ENCODE results near the gene SYCP2L.
A peak's percentile ranks its signal among the peaks of the same experiment; 100 is the strongest.
"Not testable (repeated sequence)": the region's sequence is repeated elsewhere in the genome, so short reads cannot be mapped to it uniquely, and the experiment has no call there.

The SYCP2L gene

GRCh38 chr6:10866709-10867108 is 20.1 kb upstream of the SYCP2L start:
- H3K4me1 Mint-ChIP-seq; ATAC-seq; DNase-seq (ENCODE audit: low spot score in 2 of 2); H3K27ac Mint-ChIP-seq; H3K4me3 Mint-ChIP-seq; H3K36me3 Mint-ChIP-seq; H3K9me3 Mint-ChIP-seq: not testable (repeated sequence)

GRCh38 chr6:10867952-10868351 is 18.9 kb upstream of the SYCP2L start:
- ATAC-seq, result no peak
- DNase-seq (ENCODE audit: low spot score in 2 of 2), result no peak
- H3K36me3 Mint-ChIP-seq, result no peaks in the 10 kb centered on the region
- H3K4me1 Mint-ChIP-seq, result no peaks in the 10 kb centered on the region
- H3K4me3 Mint-ChIP-seq, result no peak overlapping the region
- H3K27ac Mint-ChIP-seq, result no peak overlapping the region
- no peaks in the 10 kb centered on the region for H3K9me3 Mint-ChIP-seq

GRCh38 chr6:10873374-10873773 is 13.5 kb upstream of the SYCP2L start:
- no peaks in the 10 kb centered on the region for H3K36me3 Mint-ChIP-seq
- DNase-seq (ENCODE audit: low spot score in 2 of 2), result no peak
- no peaks in the 10 kb centered on the region for H3K9me3 Mint-ChIP-seq
- no peak overlapping the region for H3K27ac Mint-ChIP-seq
- H3K4me3 Mint-ChIP-seq, result no peak overlapping the region
- ATAC-seq, result no peak
- H3K4me1 Mint-ChIP-seq, result no peaks in the 10 kb centered on the region

GRCh38 chr6:10874207-10874606 is 12.6 kb upstream of the SYCP2L start:
- Mint-ChIP-seq H3K9me3 (no peaks in the 10 kb centered on the region), H3K4me1 (no peaks in the 10 kb centered on the region), H3K36me3 (no peaks in the 10 kb centered on the region), H3K4me3 (no peak overlapping the region), H3K27ac (no peak overlapping the region)
- no peak for ATAC-seq
- no peak for DNase-seq (ENCODE audit: low spot score in 2 of 2)

- H3K4me1 Mint-ChIP-seq, result no peaks in the 10 kb centered on the region
- no peak overlapping the region for H3K27ac Mint-ChIP-seq
- ATAC-seq, result no peak
- H3K9me3 Mint-ChIP-seq, result no peaks in the 10 kb centered on the region
- DNase-seq (ENCODE audit: low spot score in 2 of 2), result no peak
- no peak overlapping the region for H3K4me3 Mint-ChIP-seq
- H3K36me3 Mint-ChIP-seq, result no peaks in the 10 kb centered on the region
Measured at GRCh38 chr6:10875026-10875425, 11.8 kb upstream of the SYCP2L start.

- DNase-seq (ENCODE audit: low spot score in 2 of 2) (no peak), ATAC-seq (no peak)
- Mint-ChIP-seq H3K9me3 (no peaks in the 10 kb centered on the region), H3K27ac (no peak overlapping the region), H3K4me3 (no peak overlapping the region), H3K4me1 (no peaks in the 10 kb centered on the region), H3K36me3 (no peaks in the 10 kb centered on the region)
Measured at GRCh38 chr6:10877012-10877411, 9.8 kb upstream of the SYCP2L start.

GRCh38 chr6:10877871-10878270 is 9.0 kb upstream of the SYCP2L start:
- Mint-ChIP-seq H3K4me3 (no peak overlapping the region), H3K4me1 (no peaks in the 10 kb centered on the region), H3K36me3 (no peaks in the 10 kb centered on the region), H3K9me3 (no peaks in the 10 kb centered on the region), H3K27ac (no peak overlapping the region)
- ATAC-seq (no peak), DNase-seq (ENCODE audit: low spot score in 2 of 2) (no peak)

GRCh38 chr6:10880366-10880765 is 6.5 kb upstream of the SYCP2L start:
- H3K4me1 Mint-ChIP-seq, result no peaks in the 10 kb centered on the region
- ATAC-seq, result no peak
- H3K9me3 Mint-ChIP-seq, result no peaks in the 10 kb centered on the region
- no peak for DNase-seq (ENCODE audit: low spot score in 2 of 2)
- no peaks in the 10 kb centered on the region for H3K36me3 Mint-ChIP-seq
- H3K27ac Mint-ChIP-seq, result no peak overlapping the region
- no peak overlapping the region for H3K4me3 Mint-ChIP-seq

GRCh38 chr6:10882253-10882630 is 4.6 kb upstream of the SYCP2L start:
- not testable (repeated sequence) for H3K9me3 Mint-ChIP-seq, H3K4me3 Mint-ChIP-seq, H3K36me3 Mint-ChIP-seq

GRCh38 chr6:10882657-10883171 is 4.1 kb upstream of the SYCP2L start:
- ATAC-seq (no peak), DNase-seq (ENCODE audit: low spot score in 2 of 2) (no peak)
- H3K36me3 Mint-ChIP-seq, result no peaks in the 10 kb centered on the region
- H3K9me3 Mint-ChIP-seq, result no peaks in the 10 kb centered on the region
- no peak overlapping the region for H3K4me3 Mint-ChIP-seq
- no peak overlapping the region for H3K27ac Mint-ChIP-seq
- peaks cover 2% of the 10 kb centered on the region for H3K4me1 Mint-ChIP-seq

More at GRCh38 chr6:10882253-10882630, 4.6 kb upstream of the SYCP2L start:
- not testable (repeated sequence) for H3K4me1 Mint-ChIP-seq; DNase-seq (ENCODE audit: low spot score in 2 of 2); H3K27ac Mint-ChIP-seq; ATAC-seq

- Mint-ChIP-seq H3K36me3 (no peaks in the 10 kb centered on the region), H3K27ac (no peak overlapping the region), H3K9me3 (no peaks in the 10 kb centered on the region), H3K4me1 (peaks cover 5% of the 10 kb centered on the region), H3K4me3 (no peak overlapping the region)
- DNase-seq (ENCODE audit: low spot score in 2 of 2) (no peak), ATAC-seq (no peak)
Measured at GRCh38 chr6:10883312-10884244, 3.3 kb upstream of the SYCP2L start.

- Mint-ChIP-seq H3K27ac (no peak overlapping the region), H3K4me1 (peaks cover 5% of the 10 kb centered on the region), H3K9me3 (peaks cover 2% of the 10 kb centered on the region), H3K4me3 (no peak overlapping the region), H3K36me3 (no peaks in the 10 kb centered on the region)
- no peak for ATAC-seq
- DNase-seq (ENCODE audit: low spot score in 2 of 2), result no peak
Measured at GRCh38 chr6:10884245-10884972, 2.4 kb upstream of the SYCP2L start.

GRCh38 chr6:10886365-10886690 is 524 bp upstream of the SYCP2L start:
- not testable (repeated sequence) for H3K36me3 Mint-ChIP-seq; DNase-seq (ENCODE audit: low spot score in 2 of 2); H3K9me3 Mint-ChIP-seq; H3K27ac Mint-ChIP-seq; ATAC-seq; H3K4me1 Mint-ChIP-seq
- peak overlapping the region; percentile 57 for H3K4me3 Mint-ChIP-seq

GRCh38 chr6:10890151-10890550 is 3.3 kb downstream of the SYCP2L start:
- H3K4me1 Mint-ChIP-seq, result peaks cover 5% of the 10 kb centered on the region

GRCh38 chr6:10891960-10892359 is 5.1 kb downstream of the SYCP2L start:
- Mint-ChIP-seq H3K4me1 (peaks cover 5% of the 10 kb centered on the region), H3K27ac (no peak overlapping the region), H3K4me3 (no peak overlapping the region), H3K9me3 (peaks cover 2% of the 10 kb centered on the region), H3K36me3 (no peaks in the 10 kb centered on the region)
- ATAC-seq (no peak), DNase-seq (ENCODE audit: low spot score in 2 of 2) (no peak)

More at GRCh38 chr6:10890151-10890550, 3.3 kb downstream of the SYCP2L start:
- H3K27ac Mint-ChIP-seq, result no peak overlapping the region
- H3K4me3 Mint-ChIP-seq, result no peak overlapping the region
- ATAC-seq (no peak), DNase-seq (ENCODE audit: low spot score in 2 of 2) (no peak)
- peaks cover 2% of the 10 kb centered on the region for H3K9me3 Mint-ChIP-seq
- H3K36me3 Mint-ChIP-seq, result no peaks in the 10 kb centered on the region

- DNase-seq (ENCODE audit: low spot score in 2 of 2) (no peak), ATAC-seq (no peak)
- no peak overlapping the region for H3K27ac Mint-ChIP-seq
- no peaks in the 10 kb centered on the region for H3K36me3 Mint-ChIP-seq
- H3K9me3 Mint-ChIP-seq, result no peaks in the 10 kb centered on the region
- no peak overlapping the region for H3K4me3 Mint-ChIP-seq
- no peaks in the 10 kb centered on the region for H3K4me1 Mint-ChIP-seq
Measured at GRCh38 chr6:10894958-10895357, 8.1 kb downstream of the SYCP2L start.
